Hepatocyte (in vitro differentiated cells): ENCODE measurements around the gene CILP2.

Source experiments
- EZH2 ChIP-seq: fragments of 200-600 bp; sonication (generic); IDR thresholded peaks from 2 replicates; pipeline ENCODE4 v1.6.1; 2016; ENCODE audit warnings: antibody characterized with exemption, mild to moderate bottlenecking, borderline replicate concordance
- EZH2phosphoT487 ChIP-seq: fragments of 200-600 bp; sonication (generic); IDR thresholded peaks from one replicate; pipeline ENCODE4 v1.6.1; 2018; ENCODE audit warnings: antibody characterized with exemption, mild to moderate bottlenecking, low read depth, moderate library complexity; ENCODE audit not compliant: unreplicated experiment, severe bottlenecking
- TF ChIP-seq, protein P1 (sequence below): fragments of 200-600 bp; sonication (generic); IDR thresholded peaks from 2 replicates; pipeline ENCODE4 v1.5.1; 2016; ENCODE audit warnings: antibody characterized with exemption, mild to moderate bottlenecking; ENCODE audit not compliant: poor library complexity

- TF ChIP-seq, protein P1, sequence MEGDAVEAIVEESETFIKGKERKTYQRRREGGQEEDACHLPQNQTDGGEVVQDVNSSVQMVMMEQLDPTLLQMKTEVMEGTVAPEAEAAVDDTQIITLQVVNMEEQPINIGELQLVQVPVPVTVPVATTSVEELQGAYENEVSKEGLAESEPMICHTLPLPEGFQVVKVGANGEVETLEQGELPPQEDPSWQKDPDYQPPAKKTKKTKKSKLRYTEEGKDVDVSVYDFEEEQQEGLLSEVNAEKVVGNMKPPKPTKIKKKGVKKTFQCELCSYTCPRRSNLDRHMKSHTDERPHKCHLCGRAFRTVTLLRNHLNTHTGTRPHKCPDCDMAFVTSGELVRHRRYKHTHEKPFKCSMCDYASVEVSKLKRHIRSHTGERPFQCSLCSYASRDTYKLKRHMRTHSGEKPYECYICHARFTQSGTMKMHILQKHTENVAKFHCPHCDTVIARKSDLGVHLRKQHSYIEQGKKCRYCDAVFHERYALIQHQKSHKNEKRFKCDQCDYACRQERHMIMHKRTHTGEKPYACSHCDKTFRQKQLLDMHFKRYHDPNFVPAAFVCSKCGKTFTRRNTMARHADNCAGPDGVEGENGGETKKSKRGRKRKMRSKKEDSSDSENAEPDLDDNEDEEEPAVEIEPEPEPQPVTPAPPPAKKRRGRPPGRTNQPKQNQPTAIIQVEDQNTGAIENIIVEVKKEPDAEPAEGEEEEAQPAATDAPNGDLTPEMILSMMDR = no peak
- TF ChIP-seq EZH2 = no peak
- no peak for TF ChIP-seq EZH2phosphoT487
These were observed 15.6 kb downstream of the CILP2 start for GRCh38 chr19:19553670-19554069.
